Measurements from ENCODE around the gene CHRNA3.

GRCh38 chr15:78629031-78629715, 8.4 kb upstream of the CHRNA3 start:
- TF ChIP-seq CTCF (IDR thresholded peaks at IDR 0.05) (no peak), POLR2A (IDR thresholded peaks at IDR 0.05) (no peak)
